Osteoblast (primary cell): Measurements from ENCODE around the gene KLK6. TPM values are rescaled to one million over a fixed set of nuclear protein-coding genes. Genes with fewer than 3 reads are reported as not detected.

Experiments used
- DNase-seq: peaks from one replicate; pipeline ENCODE4 v3.0.0; 2011; ENCODE audit warnings: low spot score, mixed read lengths; ENCODE audit not compliant: insufficient read length; ENCODE audit errors: missing footprints
- H2AFZ ChIP-seq: 2 replicates; pipeline ENCODE4 v1.6.0; 2011; ENCODE audit warnings: mild to moderate bottlenecking, low read length
- H3K27ac ChIP-seq: 2 replicates; pipeline ENCODE4 v1.5.1; 2011; ENCODE audit warnings: mild to moderate bottlenecking, low read depth, low read length, moderate library complexity
- H3K27me3 ChIP-seq: 2 replicates; pipeline ENCODE4 v1.6.0; 2012; ENCODE audit warnings: mild to moderate bottlenecking, control low read depth, inconsistent platforms, low read length, moderate library complexity; ENCODE audit not compliant: insufficient read depth
- H3K36me3 ChIP-seq: 2 replicates; pipeline ENCODE4 v1.5.1; 2011; ENCODE audit warnings: mild to moderate bottlenecking, low read length, control low read depth, moderate library complexity; ENCODE audit not compliant: insufficient read depth
- H3K4me1 ChIP-seq: 2 replicates; pipeline ENCODE4 v1.5.1; 2011; ENCODE audit warnings: mild to moderate bottlenecking, low read length, control low read depth, moderate library complexity; ENCODE audit not compliant: insufficient read depth
- H3K4me2 ChIP-seq: 2 replicates; pipeline ENCODE4 v1.6.0; 2011; ENCODE audit warnings: mild to moderate bottlenecking, low read length; ENCODE audit not compliant: insufficient read depth
- H3K4me3 ChIP-seq: fragments of 200-600 bp; sonication (generic); 3 replicates; pipeline ENCODE4 v1.5.1; 2012; ENCODE audit warnings: mild to moderate bottlenecking, low read length, inconsistent platforms; ENCODE audit not compliant: insufficient read depth
- H3K79me2 ChIP-seq: 2 replicates; pipeline ENCODE4 v1.6.0; 2012; ENCODE audit warnings: mild to moderate bottlenecking, low read length, control low read depth, inconsistent platforms; ENCODE audit not compliant: insufficient read depth
- H3K9me3 ChIP-seq: 2 replicates; pipeline ENCODE4 v1.5.1; 2011; ENCODE audit warnings: low read depth, low read length, control low read depth
- H4K20me1 ChIP-seq: 2 replicates; pipeline ENCODE4 v1.6.0; 2012; ENCODE audit warnings: mild to moderate bottlenecking, low read length, control low read depth; ENCODE audit not compliant: insufficient read depth
- total RNA-seq: library from RNA; depleted of rRNA; stranded (reverse); fragments of >200 nt; gene quantifications from 2 replicates; pipeline ENCODE4 v1.2.3, GENCODE V29; 2012
- TF ChIP-seq, protein P1 (sequence below): IDR thresholded peaks from 2 replicates; pipeline ENCODE4 v1.5.1; 2011; ENCODE audit warnings: mild to moderate bottlenecking, low read depth, low read length, moderate library complexity; ENCODE audit errors: extremely low read depth

The KLK6 gene
- total RNA-seq, 1 donor: not detected

DNA sequence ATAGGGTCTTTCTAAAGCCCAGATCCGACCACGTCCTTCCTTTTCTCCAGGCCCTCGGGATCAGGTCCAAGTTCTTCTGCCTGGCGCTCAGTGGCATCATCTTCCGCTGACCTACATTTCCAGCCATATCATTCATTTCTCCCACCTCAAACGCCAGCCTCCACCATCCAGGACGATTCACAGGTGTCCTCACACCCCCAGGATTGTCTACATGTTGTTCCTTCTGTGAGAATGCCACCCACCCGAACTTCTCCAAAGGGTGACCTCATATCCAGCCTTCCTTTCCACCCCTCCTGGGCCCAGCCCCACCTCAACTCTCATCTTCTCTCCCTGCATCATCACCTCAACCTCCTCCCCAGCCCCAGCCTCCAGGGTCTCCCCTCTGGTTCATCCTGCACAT, 11.8 kb downstream of the KLK6 start:
- H2AFZ ChIP-seq: no peak overlapping the region
- H3K27ac ChIP-seq: no peak overlapping the region
- no peaks in the 10 kb centered on the region for H3K4me1 ChIP-seq
- no peaks in the 10 kb centered on the region for H4K20me1 ChIP-seq
- H3K4me2 ChIP-seq: no peak overlapping the region
- no peaks in the 10 kb centered on the region for H3K27me3 ChIP-seq
- H3K79me2 ChIP-seq: no peaks in the 10 kb centered on the region
- H3K4me3 ChIP-seq: no peak overlapping the region
- H3K9me3 ChIP-seq: no peaks in the 10 kb centered on the region
- DNase-seq: peak; percentile 66
- TF ChIP-seq, protein P1, sequence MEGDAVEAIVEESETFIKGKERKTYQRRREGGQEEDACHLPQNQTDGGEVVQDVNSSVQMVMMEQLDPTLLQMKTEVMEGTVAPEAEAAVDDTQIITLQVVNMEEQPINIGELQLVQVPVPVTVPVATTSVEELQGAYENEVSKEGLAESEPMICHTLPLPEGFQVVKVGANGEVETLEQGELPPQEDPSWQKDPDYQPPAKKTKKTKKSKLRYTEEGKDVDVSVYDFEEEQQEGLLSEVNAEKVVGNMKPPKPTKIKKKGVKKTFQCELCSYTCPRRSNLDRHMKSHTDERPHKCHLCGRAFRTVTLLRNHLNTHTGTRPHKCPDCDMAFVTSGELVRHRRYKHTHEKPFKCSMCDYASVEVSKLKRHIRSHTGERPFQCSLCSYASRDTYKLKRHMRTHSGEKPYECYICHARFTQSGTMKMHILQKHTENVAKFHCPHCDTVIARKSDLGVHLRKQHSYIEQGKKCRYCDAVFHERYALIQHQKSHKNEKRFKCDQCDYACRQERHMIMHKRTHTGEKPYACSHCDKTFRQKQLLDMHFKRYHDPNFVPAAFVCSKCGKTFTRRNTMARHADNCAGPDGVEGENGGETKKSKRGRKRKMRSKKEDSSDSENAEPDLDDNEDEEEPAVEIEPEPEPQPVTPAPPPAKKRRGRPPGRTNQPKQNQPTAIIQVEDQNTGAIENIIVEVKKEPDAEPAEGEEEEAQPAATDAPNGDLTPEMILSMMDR: no peak
- H3K36me3 ChIP-seq: no peaks in the 10 kb centered on the region

DNA sequence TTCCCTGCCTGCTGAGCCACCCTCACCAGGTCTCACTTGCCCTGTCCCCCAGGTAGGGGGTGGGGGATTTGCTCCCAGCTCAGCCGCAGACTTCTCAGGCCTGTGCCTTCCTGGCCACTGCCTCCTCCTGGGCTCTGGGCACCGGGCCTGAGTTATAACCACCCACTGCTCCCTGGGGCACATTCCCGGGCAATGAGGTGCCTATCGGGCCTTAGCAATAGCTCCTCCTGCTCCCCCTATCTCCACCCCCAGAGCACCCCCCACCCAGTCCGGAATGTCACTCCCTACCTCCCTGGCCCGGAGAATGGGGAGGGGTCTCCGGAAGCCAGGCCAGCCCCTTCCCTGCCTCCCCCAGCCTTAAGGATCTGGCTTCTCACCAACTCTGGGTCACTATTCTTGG, 16.5 kb downstream of the KLK6 start, which contains the start of gene KLK5:
TSS of gene KLK5 (minus strand) at position 129 of the 400 bp plus-strand sequence. CDS start 381 bp downstream, outside the sequence.
- Histone ChIP-seq H3K9me3 (no peaks in the 10 kb centered on the region), H3K4me1 (no peaks in the 10 kb centered on the region), H2AFZ (no peak within 1 kb of the TSS), H3K4me2 (no peak within 1 kb of the TSS), H3K27me3 (no peaks in the 10 kb centered on the region), H3K36me3 (no peaks in the 10 kb centered on the region), H3K79me2 (no peaks in the 10 kb centered on the region), H3K4me3 (no peak within 1 kb of the TSS), H4K20me1 (no peaks in the 10 kb centered on the region), H3K27ac (no peak within 1 kb of the TSS)
- DNase-seq: peak; percentile 85
- TF ChIP-seq, protein P1: no peak

DNA sequence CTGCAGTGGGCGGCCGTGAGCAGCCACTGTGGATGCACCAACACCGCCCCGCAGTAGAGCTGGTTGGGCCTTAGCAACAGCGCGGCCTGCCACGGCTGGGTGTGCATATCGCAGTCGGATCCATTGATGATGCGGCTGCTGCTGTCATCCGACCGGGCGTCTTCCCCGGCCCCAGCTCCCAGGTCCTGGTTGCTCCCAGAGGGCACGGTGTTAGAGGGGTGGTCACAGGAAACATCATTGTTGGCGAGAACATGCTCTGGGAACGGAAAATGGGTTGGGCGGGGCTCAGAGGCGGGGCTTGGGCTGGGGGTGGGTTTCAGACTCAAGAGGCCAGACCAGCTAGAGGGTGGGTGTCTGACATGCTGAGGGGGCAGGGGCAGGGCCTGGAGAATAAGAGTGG, 19.5 kb downstream of the KLK6 start:
- no peaks in the 10 kb centered on the region for H3K4me1 ChIP-seq
- TF ChIP-seq, protein P1: no peak

DNA sequence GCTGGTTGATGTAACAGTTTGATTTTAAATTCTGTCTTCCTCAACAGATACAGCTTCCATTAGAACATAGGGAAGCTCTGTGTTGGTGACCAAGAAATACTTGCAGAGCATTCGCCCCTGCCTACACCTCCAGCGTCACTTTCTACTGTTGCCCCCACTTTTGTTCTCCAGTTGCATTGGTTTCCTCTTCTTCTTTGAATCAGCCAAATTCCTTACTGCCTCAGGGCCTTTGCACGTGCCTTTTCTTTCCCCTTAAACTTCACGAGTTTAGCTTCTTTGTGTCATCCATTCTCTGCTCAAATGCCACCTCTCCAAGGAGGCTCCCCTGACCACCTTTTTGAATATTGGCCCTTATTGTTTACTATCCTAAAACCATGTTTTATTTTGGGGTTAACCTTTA, 22.3 kb downstream of the KLK6 start:
- no peak for DNase-seq
- Histone ChIP-seq H3K27ac (no peak overlapping the region), H4K20me1 (no peaks in the 10 kb centered on the region), H2AFZ (no peak overlapping the region), H3K9me3 (no peaks in the 10 kb centered on the region), H3K79me2 (no peaks in the 10 kb centered on the region), H3K36me3 (no peaks in the 10 kb centered on the region), H3K4me1 (no peaks in the 10 kb centered on the region), H3K27me3 (no peaks in the 10 kb centered on the region), H3K4me3 (no peak overlapping the region), H3K4me2 (no peak overlapping the region)
- TF ChIP-seq, protein P1: no peak

More for the DNA sequence above, 19.5 kb downstream of the KLK6 start:
- no peaks in the 10 kb centered on the region for H4K20me1 ChIP-seq
- H3K36me3 ChIP-seq: no peaks in the 10 kb centered on the region
- H2AFZ ChIP-seq: no peak overlapping the region
- no peak for DNase-seq
- H3K79me2 ChIP-seq: no peaks in the 10 kb centered on the region
- H3K27me3 ChIP-seq: no peaks in the 10 kb centered on the region
- no peak overlapping the region for H3K4me2 ChIP-seq
- H3K9me3 ChIP-seq: no peaks in the 10 kb centered on the region
- H3K4me3 ChIP-seq: no peak overlapping the region
- no peak overlapping the region for H3K27ac ChIP-seq
